NCI-H82 treated with DMSO at 0.1 percent for 48 hours (cell line): ENCODE data around the gene SLC6A4.

Experiments used
- DNase-seq: peaks from one replicate; lab custom pipeline; 2025; ENCODE audit not compliant: unreplicated experiment; lab: John Stamatoyannopoulos, UW

The SLC6A4 gene

DNA sequence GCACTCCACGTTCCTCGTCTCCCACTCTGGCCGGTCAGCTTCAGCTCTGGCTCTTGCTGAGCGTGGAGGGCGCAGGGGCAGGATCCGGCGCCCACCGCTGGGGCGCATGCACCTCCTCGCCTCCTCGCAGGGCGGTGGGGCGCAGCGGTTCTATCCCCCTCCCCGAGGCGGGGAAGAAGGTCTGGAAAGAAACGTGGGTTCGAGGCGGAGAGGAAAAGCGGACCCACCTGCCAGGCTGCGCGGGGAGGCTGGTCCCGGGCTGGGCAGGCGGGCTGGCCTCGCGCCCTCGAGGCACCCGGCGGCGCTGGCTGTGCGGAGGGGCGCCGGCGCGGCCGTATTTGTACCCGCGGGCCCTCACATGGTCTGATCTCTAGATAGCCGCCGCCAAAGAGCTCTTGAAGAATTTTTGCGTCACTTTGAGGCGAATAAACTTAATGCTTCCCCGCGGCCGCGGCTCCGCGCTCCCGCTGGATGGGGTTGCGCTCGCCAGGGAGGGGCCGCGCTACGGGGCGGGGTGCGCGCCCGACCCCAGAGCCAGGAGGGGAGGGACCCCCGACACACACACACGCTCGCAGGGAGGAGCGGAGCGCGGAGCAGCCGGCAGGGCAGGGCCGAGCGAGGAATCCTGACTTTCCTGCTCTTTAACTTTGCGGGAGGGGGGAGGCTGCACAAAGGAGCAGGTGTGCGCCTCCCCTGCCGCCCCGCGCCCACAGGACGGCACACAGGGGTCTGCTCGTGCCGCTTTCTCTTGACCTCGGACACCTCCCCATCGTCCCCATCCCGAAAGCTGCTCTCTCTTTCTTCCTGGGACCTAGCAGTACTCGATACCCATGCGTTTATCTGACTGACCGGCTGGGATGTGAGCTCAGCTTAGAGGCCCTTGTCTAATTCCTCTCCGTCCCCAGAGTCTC, at the start of gene SLC6A4:
SLC6A4 (minus strand) TSS at position 312 of the 911 bp plus-strand sequence. CDS start 13,739 bp downstream, outside the sequence.
- no peak for DNase-seq

GRCh38 chr17:30279156-30279555, 43.7 kb upstream of the SLC6A4 start:
- no peak for DNase-seq

- no peak for DNase-seq
Observed at GRCh38 chr17:30278032-30278431, 42.5 kb upstream of the SLC6A4 start.

DNA sequence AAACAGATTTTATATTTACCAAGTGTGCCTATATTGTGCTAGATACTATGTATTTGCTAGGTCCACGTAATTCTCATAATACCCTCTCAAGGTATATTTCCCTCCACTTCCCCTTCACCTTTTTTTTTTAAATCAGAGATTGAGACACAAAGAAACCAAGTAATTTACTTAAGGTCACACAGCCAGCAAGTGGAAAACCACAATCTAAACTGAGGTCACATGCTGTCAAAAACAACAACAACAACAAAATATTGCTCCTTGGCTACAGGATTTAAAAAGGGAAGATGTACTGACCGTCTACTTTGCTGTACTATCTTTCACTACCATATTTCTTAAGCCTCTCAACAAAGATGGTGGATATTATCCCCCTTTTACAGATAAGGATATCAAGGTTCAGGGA, 40.4 kb upstream of the SLC6A4 start:
- DNase-seq, result no peak

DNA sequence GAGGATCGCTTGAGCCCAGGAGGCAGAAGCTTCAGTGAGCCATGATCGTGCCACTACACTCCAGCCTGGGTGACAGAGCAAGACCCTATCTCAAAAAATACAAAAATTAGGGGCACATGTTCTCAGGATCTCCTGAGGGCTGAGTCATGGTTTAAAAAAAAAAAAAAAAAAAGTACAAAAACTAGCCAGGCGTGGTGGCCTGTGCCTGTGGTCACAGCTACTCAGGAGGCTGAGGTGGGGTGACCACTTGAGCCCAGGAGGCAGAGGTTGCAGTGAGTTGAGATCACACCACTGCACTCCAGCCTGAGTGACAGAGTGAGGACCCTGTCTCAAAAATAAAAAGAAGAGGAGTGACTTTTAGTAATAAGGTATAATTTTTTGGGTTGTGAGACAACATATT, 39.4 kb upstream of the SLC6A4 start:
- DNase-seq, result no peak

DNA sequence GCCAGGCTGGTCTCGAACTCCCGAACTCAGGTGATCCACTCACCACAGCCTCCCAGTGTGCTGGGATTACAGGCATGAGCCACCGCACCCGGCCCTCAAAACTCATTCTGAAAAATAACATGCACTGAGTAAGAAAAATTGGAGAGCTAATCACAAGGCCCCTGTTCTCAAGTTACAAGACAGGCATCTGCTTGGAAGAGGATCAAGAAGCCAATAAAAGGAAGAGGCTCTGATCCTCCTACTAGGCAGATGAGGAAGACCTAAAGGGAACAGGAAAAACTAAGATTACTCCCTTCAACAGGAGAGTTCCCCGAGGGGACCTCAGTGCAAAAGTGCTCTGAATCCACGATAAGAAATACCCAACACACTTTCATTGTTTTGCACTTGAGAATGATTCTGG, 37.9 kb upstream of the SLC6A4 start:
- no peak for DNase-seq

DNA sequence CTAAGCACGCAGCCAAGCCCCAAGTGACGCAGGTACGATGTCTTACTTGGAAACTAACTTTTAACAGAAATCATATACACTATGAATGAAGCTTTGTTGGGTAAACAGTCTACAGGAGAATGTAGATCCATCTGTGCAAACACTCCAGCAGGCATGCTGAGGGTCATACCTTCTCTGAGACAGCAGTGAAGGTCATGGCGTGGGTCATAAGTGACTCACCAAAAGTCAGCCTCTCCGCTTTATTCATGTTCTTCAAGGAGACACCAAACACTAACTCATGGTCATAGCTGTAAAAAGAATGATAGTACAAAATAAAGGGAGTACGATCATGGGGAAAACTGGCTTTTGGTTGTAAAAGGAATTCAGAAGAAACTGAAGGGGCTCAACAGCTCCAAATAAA, 35.6 kb upstream of the SLC6A4 start:
- no peak for DNase-seq

GRCh38 chr17:30267625-30268024, 32.1 kb upstream of the SLC6A4 start:
- no peak for DNase-seq

- DNase-seq, result no peak
Observed at GRCh38 chr17:30263552-30264333, 28.2 kb upstream of the SLC6A4 start.

GRCh38 chr17:30256756-30257506, 21.4 kb upstream of the SLC6A4 start:
- DNase-seq, result no peak

- DNase-seq, result no peak
Observed at GRCh38 chr17:30254150-30254549, 18.7 kb upstream of the SLC6A4 start.

GRCh38 chr17:30253312-30253711, 17.8 kb upstream of the SLC6A4 start:
- DNase-seq, result no peak

DNA sequence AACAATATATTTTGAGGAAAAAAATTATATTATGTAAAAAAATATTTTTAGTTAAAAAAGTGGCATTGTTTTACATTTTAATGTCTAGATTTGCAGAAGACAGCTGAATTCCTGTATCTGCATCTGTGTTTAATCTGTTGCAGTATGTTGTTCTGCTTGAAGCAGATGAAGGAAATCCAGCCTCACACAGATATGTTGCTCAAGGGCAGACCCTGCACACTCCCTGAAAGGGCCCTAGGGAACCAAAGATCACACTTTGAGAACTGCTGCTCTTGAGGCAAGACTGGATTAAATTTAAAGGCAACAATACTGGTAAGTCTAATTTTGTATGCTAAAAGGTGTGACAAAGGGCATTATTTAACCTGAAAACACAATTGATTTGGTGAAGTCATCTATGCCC, 16.4 kb upstream of the SLC6A4 start:
- no peak for DNase-seq

GRCh38 chr17:30249460-30249859, 14.0 kb upstream of the SLC6A4 start:
- no peak for DNase-seq

DNA sequence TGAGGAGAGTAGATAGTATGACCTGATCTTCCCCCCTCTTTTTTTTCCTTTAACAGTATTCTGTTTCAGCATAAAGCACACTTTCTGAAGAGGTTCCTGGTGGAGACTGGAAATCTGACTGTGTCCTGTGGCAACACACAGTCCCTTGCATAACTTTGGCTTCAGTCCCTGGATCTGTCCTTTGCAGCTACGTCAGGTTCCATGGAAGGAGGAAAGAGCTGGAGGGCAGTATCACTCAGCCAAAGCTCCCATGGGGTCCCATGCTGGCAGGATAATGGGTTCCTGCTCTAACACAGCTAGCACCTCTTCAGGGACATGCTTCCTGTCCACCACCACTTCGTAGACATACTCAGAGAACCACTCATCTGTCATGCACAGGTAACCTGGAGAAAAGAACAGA, 13.3 kb upstream of the SLC6A4 start:
- no peak for DNase-seq

GRCh38 chr17:30246460-30246859, 11.0 kb upstream of the SLC6A4 start:
- DNase-seq, result no peak

DNA sequence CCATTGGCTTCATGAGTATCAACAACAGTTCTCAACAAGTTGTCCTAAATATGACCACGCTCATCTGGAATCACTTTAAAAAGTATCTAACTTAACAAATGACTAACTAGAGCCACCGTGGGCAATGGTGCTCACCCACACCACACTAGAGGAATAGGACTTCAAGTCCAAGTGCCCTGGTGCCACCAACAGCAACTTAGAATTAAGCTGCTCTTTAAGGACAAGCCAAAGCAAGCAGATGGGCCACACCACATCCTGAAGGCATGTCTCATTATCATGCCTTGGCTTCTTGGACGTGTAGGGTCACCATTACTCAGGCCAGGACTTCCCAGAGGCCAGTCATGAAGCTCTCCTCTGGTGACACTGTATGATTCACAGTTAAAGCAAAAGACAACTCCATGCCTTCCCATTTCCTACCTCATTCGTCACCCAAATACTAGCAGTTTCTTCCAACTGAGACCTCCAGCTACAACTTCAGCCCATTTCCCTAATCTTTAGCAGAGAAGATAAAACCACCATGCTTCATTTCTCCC, 9.4 kb upstream of the SLC6A4 start:
- no peak for DNase-seq

DNA sequence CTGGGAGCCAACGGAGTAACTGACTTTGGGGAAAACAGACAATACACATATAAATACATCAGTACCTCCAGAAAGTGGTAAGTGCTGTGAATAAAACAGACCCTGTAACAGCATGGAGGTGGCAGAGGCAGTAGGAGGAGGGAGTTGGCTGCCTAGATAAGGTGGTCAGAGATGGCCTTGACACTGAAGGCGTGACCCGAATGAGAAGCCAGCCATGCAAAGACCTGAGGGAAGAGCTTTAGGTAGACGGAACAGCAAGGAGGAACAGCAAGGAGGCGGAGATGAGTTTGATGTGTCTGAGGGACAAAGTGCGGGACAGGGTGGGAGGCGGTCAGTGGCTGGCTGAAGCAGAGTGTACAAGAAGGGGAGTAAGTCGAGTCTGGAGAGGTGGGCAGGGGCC, 8.1 kb upstream of the SLC6A4 start:
- DNase-seq, result no peak

DNA sequence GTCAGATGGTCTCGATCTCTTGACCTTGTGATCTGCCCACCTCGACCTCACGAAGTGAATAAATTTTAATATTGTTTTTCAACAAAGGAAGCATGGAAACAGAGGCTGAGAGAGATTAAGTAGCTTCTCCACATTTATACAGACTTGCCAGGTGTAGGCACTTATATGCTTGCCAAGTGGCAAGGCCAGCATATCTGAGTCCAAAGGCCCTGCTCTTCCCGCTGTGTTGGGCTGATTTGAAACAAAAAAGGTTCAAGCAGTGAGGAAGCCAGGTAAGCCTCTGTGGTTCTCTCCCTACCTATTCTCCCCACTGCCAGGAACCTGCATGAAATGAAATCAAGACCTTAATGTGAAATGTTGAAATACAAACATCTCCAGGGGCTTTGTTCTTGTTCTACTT, 7.5 kb upstream of the SLC6A4 start:
- DNase-seq, result no peak

- no peak for DNase-seq
Observed at GRCh38 chr17:30241051-30241450, 5.6 kb upstream of the SLC6A4 start.

DNA sequence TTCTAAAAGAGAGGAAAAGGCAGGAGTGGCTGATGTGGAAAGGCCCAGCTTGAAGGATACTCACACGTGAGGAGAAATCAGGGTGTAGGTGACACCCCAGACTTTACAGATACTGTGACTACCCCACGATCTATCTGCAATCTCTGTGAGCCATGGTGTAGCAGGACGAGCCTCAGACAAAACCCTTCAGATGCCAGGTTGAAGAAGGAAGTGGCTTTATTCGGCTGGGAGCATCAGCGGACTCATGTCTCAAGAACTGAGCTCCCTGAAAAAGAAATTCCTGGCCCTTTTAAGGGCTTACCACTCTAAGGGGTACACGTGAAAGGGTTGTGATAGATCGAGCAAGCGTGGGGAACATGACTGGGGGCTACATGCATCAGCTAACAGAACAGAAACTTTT, 4.7 kb upstream of the SLC6A4 start:
- DNase-seq, result no peak
